CD4-positive, alpha-beta T cell treated with Interleukin-6 for 4 hours (primary cell): ENCODE data around the gene ATRNL1.
"Not testable (repeated sequence)": the region's sequence is repeated elsewhere in the genome, so short reads cannot be mapped to it uniquely, and the experiment has no call there.

Source experiments
- DNase-seq: peaks from one replicate; pipeline ENCODE4 v3.0.0-alpha.2; 2020; ENCODE audit warnings: mixed read lengths

The ATRNL1 gene

GRCh38 chr10:115432188-115432819 lies 339.1 kb downstream of the ATRNL1 start:
- DNase-seq = no peak

GRCh38 chr10:115436999-115437398 lies 343.8 kb downstream of the ATRNL1 start:
- DNase-seq = no peak

GRCh38 chr10:115441907-115442545 lies 348.9 kb downstream of the ATRNL1 start:
- DNase-seq = no peak

GRCh38 chr10:115456812-115457211 lies 363.6 kb downstream of the ATRNL1 start:
- DNase-seq = no peak

GRCh38 chr10:115483294-115483693 lies 390.1 kb downstream of the ATRNL1 start:
- no peak for DNase-seq

- no peak for DNase-seq
These were observed 398.5 kb downstream of the ATRNL1 start for GRCh38 chr10:115491526-115492140.

- no peak for DNase-seq
These were observed 410.4 kb downstream of the ATRNL1 start for GRCh38 chr10:115503546-115503945.

- DNase-seq = no peak
These were observed 421.7 kb downstream of the ATRNL1 start for GRCh38 chr10:115514895-115515294.

GRCh38 chr10:115525141-115525540 lies 432.0 kb downstream of the ATRNL1 start:
- no peak for DNase-seq

- not testable (repeated sequence) for DNase-seq
These were observed 434.5 kb downstream of the ATRNL1 start for GRCh38 chr10:115527682-115528081.

GRCh38 chr10:115536401-115536800 lies 443.2 kb downstream of the ATRNL1 start:
- not testable (repeated sequence) for DNase-seq

GRCh38 chr10:115539142-115539762 lies 446.1 kb downstream of the ATRNL1 start:
- no peak for DNase-seq

GRCh38 chr10:115555887-115556402 lies 462.8 kb downstream of the ATRNL1 start:
- no peak for DNase-seq

GRCh38 chr10:115558252-115558651 lies 465.1 kb downstream of the ATRNL1 start:
- DNase-seq = no peak

GRCh38 chr10:115566867-115567266 lies 473.7 kb downstream of the ATRNL1 start:
- DNase-seq = no peak

- DNase-seq = no peak
These were observed 479.7 kb downstream of the ATRNL1 start for GRCh38 chr10:115572740-115573455.

GRCh38 chr10:115580239-115580638 lies 487.1 kb downstream of the ATRNL1 start:
- DNase-seq = no peak

GRCh38 chr10:115593060-115593459 lies 499.9 kb downstream of the ATRNL1 start:
- no peak for DNase-seq

- DNase-seq = no peak
These were observed 511.5 kb downstream of the ATRNL1 start for GRCh38 chr10:115604627-115605026.

GRCh38 chr10:115606086-115606485 lies 512.9 kb downstream of the ATRNL1 start:
- no peak for DNase-seq

GRCh38 chr10:115606741-115607140 lies 513.6 kb downstream of the ATRNL1 start:
- no peak for DNase-seq

- no peak for DNase-seq
These were observed 531.3 kb downstream of the ATRNL1 start for GRCh38 chr10:115624448-115624847.

- no peak for DNase-seq
These were observed 535.5 kb downstream of the ATRNL1 start for GRCh38 chr10:115628616-115629015.
